Cardiac muscle cell (in vitro differentiated cells and primary cell): ENCODE measurements around the gene ACTR2. TPM values are rescaled to one million over a fixed set of nuclear protein-coding genes. Genes with fewer than 3 reads are reported as not detected.
"Not testable (repeated sequence)": the region's sequence is repeated elsewhere in the genome, so short reads cannot be mapped to it uniquely, and the experiment has no call there.

Source experiments
- DNase-seq, 2 donors: peaks; one replicate each; pipeline versions ENCODE4 v3.0.0 to v3.0.0-alpha.2; 2010 to 2017; ENCODE audit warnings: low read depth in 1 of 2, low spot score in 1 of 2
- H3K27ac ChIP-seq: fragments of 200-600 bp; sonication (generic); 2 replicates; pipeline ENCODE4 v1.5.1; 2016
- H3K27me3 ChIP-seq: fragments of 200-600 bp; sonication (generic); 2 replicates; pipeline ENCODE4 v1.6.0; 2016; ENCODE audit warnings: control low read depth
- H3K36me3 ChIP-seq: fragments of 200-600 bp; sonication (generic); 2 replicates; pipeline ENCODE4 v1.5.1; 2016; ENCODE audit warnings: control low read depth
- H3K4me1 ChIP-seq: fragments of 200-600 bp; sonication (generic); 2 replicates; pipeline ENCODE4 v1.8.1; 2017; ENCODE audit warnings: low read depth, mild to moderate bottlenecking, mixed run types
- H3K4me3 ChIP-seq: fragments of 200-600 bp; sonication (generic); 2 replicates; pipeline ENCODE4 v1.5.1; 2016; ENCODE audit warnings: mild to moderate bottlenecking
- H3K9me3 ChIP-seq: fragments of 200-600 bp; sonication (generic); 2 replicates; pipeline ENCODE4 v1.5.1; 2017; ENCODE audit warnings: low read depth, mild to moderate bottlenecking, control low read depth
- CTCF ChIP-seq: IDR thresholded peaks from 2 replicates; pipeline ENCODE4 v1.5.1; 2012; ENCODE audit warnings: low read depth, mild to moderate bottlenecking, low read length
- polyA plus RNA-seq: library from polyadenylated mRNA; unstranded; fragments of >200 nt; fragmentation: Nextera tagmentation; extraction: Ambion mirVana; gene quantifications from 2 replicates; pipeline ENCODE4 v1.2.1, GENCODE V29; 2016
- total RNA-seq: library from RNA; depleted of rRNA; stranded (reverse); fragments of >200 nt; gene quantifications from 2 replicates; pipeline ENCODE4 v1.2.3, GENCODE V29; 2016

Gene ACTR2
- total and polyA plus RNA-seq, 2 experiments from 2014 or later: 29.5 to 39.3 TPM

DNA sequence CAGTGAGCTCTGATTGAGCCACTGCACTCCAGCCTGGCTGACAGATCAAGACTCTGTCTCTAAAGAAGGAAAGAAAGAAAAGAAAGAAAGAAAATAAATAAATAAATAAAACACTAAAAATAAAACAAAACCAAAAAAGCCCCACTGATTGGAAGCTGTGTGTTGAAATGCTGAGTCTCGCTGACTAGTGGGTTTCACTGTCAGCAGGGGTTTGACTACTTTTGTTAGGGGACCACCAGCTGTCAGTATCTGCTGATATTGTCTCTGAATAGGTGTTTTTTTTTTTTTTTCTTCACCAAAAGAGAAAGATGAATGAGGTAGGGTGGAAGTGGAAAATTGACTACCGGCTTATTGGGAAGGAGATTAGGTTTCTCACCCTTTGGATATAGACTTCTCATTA is 12.8 kb upstream of the ACTR2 start:
- no peaks in the 10 kb centered on the region for H3K36me3 ChIP-seq
- TF ChIP-seq CTCF: no peak
- no peaks in the 10 kb centered on the region for H3K27me3 ChIP-seq
- H3K9me3 ChIP-seq: no peaks in the 10 kb centered on the region
- DNase-seq: no peak
- no peak overlapping the region for H3K27ac ChIP-seq
- H3K4me3 ChIP-seq: no peak overlapping the region
- H3K4me1 ChIP-seq: no peaks in the 10 kb centered on the region

DNA sequence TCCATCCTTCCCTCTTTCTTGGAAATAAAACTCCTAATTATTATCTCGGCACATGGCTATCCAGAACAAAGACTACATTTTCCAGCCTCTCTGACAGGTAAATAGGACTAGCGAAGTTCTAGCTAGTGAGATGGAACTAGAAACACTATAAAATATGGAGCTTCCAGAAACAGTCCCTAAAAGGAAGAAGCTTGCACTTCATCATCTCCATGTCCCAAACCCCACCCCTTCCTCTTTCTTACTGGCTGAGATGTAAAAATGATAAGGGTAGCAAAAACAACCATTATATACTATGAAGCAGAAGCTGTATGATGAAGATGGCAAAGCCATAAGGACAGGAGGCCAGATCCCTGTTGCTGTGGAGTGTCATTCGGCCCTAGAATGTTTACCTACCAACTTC is 11.7 kb upstream of the ACTR2 start:
- Histone ChIP-seq H3K4me3 (no peak overlapping the region), H3K36me3 (no peaks in the 10 kb centered on the region), H3K9me3 (no peaks in the 10 kb centered on the region), H3K4me1 (no peaks in the 10 kb centered on the region), H3K27ac (no peak overlapping the region), H3K27me3 (no peaks in the 10 kb centered on the region)
- TF ChIP-seq CTCF: no peak
- DNase-seq: no peak

- H3K4me1 ChIP-seq: no peaks in the 10 kb centered on the region
- no peak for TF ChIP-seq CTCF
- no peak overlapping the region for H3K4me3 ChIP-seq
- H3K27me3 ChIP-seq: no peaks in the 10 kb centered on the region
- H3K9me3 ChIP-seq: no peaks in the 10 kb centered on the region
- no peak for DNase-seq
- no peak overlapping the region for H3K27ac ChIP-seq
- H3K36me3 ChIP-seq: no peaks in the 10 kb centered on the region
Measured at GRCh38 chr2:65220432-65221131, 7.0 kb upstream of the ACTR2 start.

DNA sequence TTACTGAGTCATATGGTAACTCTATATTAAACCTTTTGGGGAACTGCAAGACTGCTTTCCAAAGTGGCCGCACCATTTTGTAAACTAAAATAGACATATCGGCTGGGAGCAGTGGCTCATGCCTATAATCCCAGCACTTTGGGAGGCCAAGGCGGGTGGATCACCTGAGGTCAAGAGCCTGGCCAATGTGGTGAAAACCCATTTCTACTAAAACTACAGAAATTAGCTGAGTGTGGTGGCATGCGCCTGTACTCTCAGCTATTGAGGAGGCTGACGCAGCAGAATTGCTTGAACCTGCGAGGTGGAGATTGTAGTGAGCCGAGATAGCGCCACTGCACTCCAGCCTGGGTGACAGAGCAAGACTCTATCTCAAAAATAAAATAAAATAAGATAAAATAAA is 6.4 kb upstream of the ACTR2 start:
- not testable (repeated sequence) for H3K9me3 ChIP-seq, H3K4me1 ChIP-seq, H3K27me3 ChIP-seq, H3K27ac ChIP-seq, DNase-seq, H3K4me3 ChIP-seq, H3K36me3 ChIP-seq

- no peaks in the 10 kb centered on the region for H3K27me3 ChIP-seq
- no peaks in the 10 kb centered on the region for H3K9me3 ChIP-seq
- DNase-seq: peak; percentile 33 to 36
- TF ChIP-seq CTCF: no peak
- peaks cover 6% of the 10 kb centered on the region for H3K4me1 ChIP-seq
- no peaks in the 10 kb centered on the region for H3K36me3 ChIP-seq
- peak overlapping the region; percentile 57 for H3K27ac ChIP-seq
- H3K4me3 ChIP-seq: peak overlapping the region; percentile 80
Measured at GRCh38 chr2:65227020-65227455, 593 bp upstream of the ACTR2 start.

DNA sequence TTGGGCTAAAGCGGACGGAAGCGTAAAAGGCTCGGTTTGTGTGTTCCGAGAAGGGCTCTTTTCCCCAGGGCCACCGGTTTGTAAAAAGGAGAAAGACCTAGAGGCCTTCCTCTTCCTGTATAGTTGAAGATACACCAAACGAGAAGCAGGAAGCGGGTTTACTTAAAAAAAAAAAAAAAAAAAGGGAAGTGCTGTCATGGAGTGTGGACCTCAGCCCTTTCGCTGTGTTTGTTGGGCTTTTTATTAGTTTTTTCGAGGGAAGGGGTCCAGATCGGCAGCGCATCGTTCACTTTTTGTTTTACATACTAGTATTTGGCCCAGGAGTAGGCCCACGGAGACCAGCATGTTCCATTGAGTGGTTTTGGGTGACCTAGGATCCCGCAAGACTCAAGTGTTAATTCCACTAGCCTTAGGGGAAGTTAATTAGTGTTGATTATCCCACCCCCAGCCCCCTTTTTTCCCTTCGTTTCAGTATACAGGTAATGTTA is 676 bp downstream of the ACTR2 start:
- DNase-seq: peak in 1 of 2 donors; percentile 49
- H3K4me1 ChIP-seq: peaks cover 6% of the 10 kb centered on the region
- H3K9me3 ChIP-seq: no peaks in the 10 kb centered on the region
- H3K4me3 ChIP-seq: peak overlapping the region; percentile 80
- no peak for TF ChIP-seq CTCF
- no peaks in the 10 kb centered on the region for H3K27me3 ChIP-seq
- no peaks in the 10 kb centered on the region for H3K36me3 ChIP-seq
- H3K27ac ChIP-seq: peak overlapping the region; percentile 86
